GM19324 (cell line): ENCODE results near the gene GPR132.
"Not testable (repeated sequence)": the region's sequence is repeated elsewhere in the genome, so short reads cannot be mapped to it uniquely, and the experiment has no call there.

ENCODE experiments used
- ATAC-seq: cut with Tn5 transposase; IDR thresholded peaks from one replicate; pipeline ENCODE4 v1.9.1; 2021; ENCODE audit warnings: mild to moderate bottlenecking, moderate library complexity; ENCODE audit not compliant: unreplicated experiment, low FRiP score

Gene GPR132

GRCh38 chr14:105076296-105076804 is 11.1 kb upstream of the GPR132 start:
- no peak for ATAC-seq

- ATAC-seq, result no peak
Observed at GRCh38 chr14:105075379-105076295, 10.4 kb upstream of the GPR132 start.

GRCh38 chr14:105074601-105075053 is 9.4 kb upstream of the GPR132 start:
- no peak for ATAC-seq

GRCh38 chr14:105073720-105074600 is 8.7 kb upstream of the GPR132 start:
- no peak for ATAC-seq

- no peak for ATAC-seq
Observed at GRCh38 chr14:105072892-105073719, 7.9 kb upstream of the GPR132 start.

- ATAC-seq, result no peak
Observed at GRCh38 chr14:105072381-105072861, 7.2 kb upstream of the GPR132 start.

GRCh38 chr14:105071942-105072341 is 6.7 kb upstream of the GPR132 start:
- ATAC-seq, result no peak

- no peak for ATAC-seq
Observed at GRCh38 chr14:105071326-105071725, 6.1 kb upstream of the GPR132 start.

- no peak for ATAC-seq
Observed at GRCh38 chr14:105070760-105071137, 5.5 kb upstream of the GPR132 start.

- ATAC-seq, result no peak
Observed at GRCh38 chr14:105069871-105070759, 4.9 kb upstream of the GPR132 start.

- no peak for ATAC-seq
Observed at GRCh38 chr14:105069522-105069870, 4.3 kb upstream of the GPR132 start.

- ATAC-seq, result no peak
Observed at GRCh38 chr14:105068818-105069217, 3.6 kb upstream of the GPR132 start.

- no peak for ATAC-seq
Observed at GRCh38 chr14:105067969-105068301, 2.7 kb upstream of the GPR132 start.

- no peak for ATAC-seq
Observed at GRCh38 chr14:105067140-105067968, 2.1 kb upstream of the GPR132 start.

GRCh38 chr14:105066240-105067071 is 1.2 kb upstream of the GPR132 start:
- no peak for ATAC-seq

GRCh38 chr14:105064721-105065143 is 498 bp downstream of the GPR132 start:
- ATAC-seq, result no peak

GRCh38 chr14:105064001-105064400 is 1.2 kb downstream of the GPR132 start:
- ATAC-seq, result no peak

- ATAC-seq, result not testable (repeated sequence)
Observed at GRCh38 chr14:105063506-105063905, 1.7 kb downstream of the GPR132 start.
